Hepatocyte (in vitro differentiated cells): ENCODE results near the gene NUDT14.

Experiments used
- EZH2 ChIP-seq: fragments of 200-600 bp; sonication (generic); IDR thresholded peaks from 2 replicates; pipeline ENCODE4 v1.6.1; 2016; ENCODE audit warnings: antibody characterized with exemption, mild to moderate bottlenecking, borderline replicate concordance
- EZH2phosphoT487 ChIP-seq: fragments of 200-600 bp; sonication (generic); IDR thresholded peaks from one replicate; pipeline ENCODE4 v1.6.1; 2018; ENCODE audit warnings: antibody characterized with exemption, mild to moderate bottlenecking, low read depth, moderate library complexity; ENCODE audit not compliant: unreplicated experiment, severe bottlenecking
- TF ChIP-seq, protein P1 (sequence below): fragments of 200-600 bp; sonication (generic); IDR thresholded peaks from 2 replicates; pipeline ENCODE4 v1.5.1; 2016; ENCODE audit warnings: antibody characterized with exemption, mild to moderate bottlenecking; ENCODE audit not compliant: poor library complexity

DNA sequence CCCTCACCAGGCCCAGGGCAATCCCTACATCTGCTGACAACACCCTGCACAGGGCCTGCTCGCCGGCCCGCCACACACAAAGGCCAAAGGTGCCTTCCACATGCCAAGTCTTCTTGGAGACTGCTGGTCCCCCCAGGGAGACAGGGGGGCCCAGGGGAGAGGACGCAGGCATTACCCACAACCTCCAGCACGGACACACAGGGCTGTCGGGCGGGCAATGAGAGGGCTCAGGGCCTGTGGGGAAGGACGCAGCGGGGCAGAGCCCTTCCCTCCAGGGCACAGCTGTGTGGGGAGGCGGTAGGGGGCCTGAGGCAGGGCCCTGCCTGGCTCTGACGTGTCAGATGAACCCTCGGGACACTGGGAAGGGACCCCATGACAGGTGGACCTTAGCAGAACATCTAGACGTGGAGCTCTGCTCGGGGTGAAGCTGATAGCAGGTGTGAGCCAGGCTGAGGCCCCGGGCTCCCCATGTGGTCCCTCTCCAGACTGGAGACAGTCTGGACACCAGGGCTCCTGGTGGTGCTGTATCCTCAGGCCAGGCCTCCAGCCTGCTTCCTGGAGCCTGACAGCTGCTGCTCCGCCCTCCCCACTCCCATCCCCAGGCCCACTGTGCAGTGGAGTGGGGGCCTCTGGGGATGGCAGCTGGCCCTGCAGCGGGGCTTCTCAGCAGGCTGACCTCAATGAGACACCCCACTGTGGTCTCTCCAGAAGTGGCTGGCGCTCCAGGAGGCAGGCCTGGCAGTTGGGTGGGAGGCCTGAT, 31.6 kb upstream of the NUDT14 start:
- TF ChIP-seq, protein P1, sequence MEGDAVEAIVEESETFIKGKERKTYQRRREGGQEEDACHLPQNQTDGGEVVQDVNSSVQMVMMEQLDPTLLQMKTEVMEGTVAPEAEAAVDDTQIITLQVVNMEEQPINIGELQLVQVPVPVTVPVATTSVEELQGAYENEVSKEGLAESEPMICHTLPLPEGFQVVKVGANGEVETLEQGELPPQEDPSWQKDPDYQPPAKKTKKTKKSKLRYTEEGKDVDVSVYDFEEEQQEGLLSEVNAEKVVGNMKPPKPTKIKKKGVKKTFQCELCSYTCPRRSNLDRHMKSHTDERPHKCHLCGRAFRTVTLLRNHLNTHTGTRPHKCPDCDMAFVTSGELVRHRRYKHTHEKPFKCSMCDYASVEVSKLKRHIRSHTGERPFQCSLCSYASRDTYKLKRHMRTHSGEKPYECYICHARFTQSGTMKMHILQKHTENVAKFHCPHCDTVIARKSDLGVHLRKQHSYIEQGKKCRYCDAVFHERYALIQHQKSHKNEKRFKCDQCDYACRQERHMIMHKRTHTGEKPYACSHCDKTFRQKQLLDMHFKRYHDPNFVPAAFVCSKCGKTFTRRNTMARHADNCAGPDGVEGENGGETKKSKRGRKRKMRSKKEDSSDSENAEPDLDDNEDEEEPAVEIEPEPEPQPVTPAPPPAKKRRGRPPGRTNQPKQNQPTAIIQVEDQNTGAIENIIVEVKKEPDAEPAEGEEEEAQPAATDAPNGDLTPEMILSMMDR = no peak
- TF ChIP-seq EZH2 (no peak), EZH2phosphoT487 (no peak)
